Fibroblast of villous mesenchyme (primary cell): ENCODE results near the gene ARAP2. TPM values are rescaled to one million over a fixed set of nuclear protein-coding genes. Genes with fewer than 3 reads are reported as not detected.

ENCODE experiments used
- DNase-seq: peaks from one replicate; pipeline ENCODE4 v3.0.0-alpha.2; 2010; ENCODE audit warnings: low read depth
- H3K4me3 ChIP-seq: 2 replicates; pipeline ENCODE4 v1.5.1; 2011; ENCODE audit warnings: low read depth, mild to moderate bottlenecking, low read length
- CTCF ChIP-seq: IDR thresholded peaks from 2 replicates; pipeline ENCODE4 v1.5.1; 2012; ENCODE audit warnings: low read depth, mild to moderate bottlenecking, low read length; ENCODE audit not compliant: insufficient read depth
- total RNA-seq: library from RNA; depleted of rRNA; stranded (reverse); fragments of >200 nt; gene quantifications from 2 replicates; pipeline ENCODE4 v1.2.3, GENCODE V29; 2012

The ARAP2 gene
- total RNA-seq, 1 donor: 11.2 TPM

- DNase-seq: no peak
- no peak overlapping the region for H3K4me3 ChIP-seq
- no peak for TF ChIP-seq CTCF
Measured at GRCh38 chr4:36027203-36027602, 217.1 kb downstream of the ARAP2 start.

- DNase-seq: no peak
- no peak for TF ChIP-seq CTCF
Measured at GRCh38 chr4:36026348-36026880, 217.9 kb downstream of the ARAP2 start.

GRCh38 chr4:36024901-36025660, 219.2 kb downstream of the ARAP2 start:
- no peak overlapping the region for H3K4me3 ChIP-seq

More at GRCh38 chr4:36026348-36026880, 217.9 kb downstream of the ARAP2 start:
- no peak overlapping the region for H3K4me3 ChIP-seq

GRCh38 chr4:36020351-36020750, 224.0 kb downstream of the ARAP2 start:
- H3K4me3 ChIP-seq: no peak overlapping the region
- DNase-seq: no peak
- no peak for TF ChIP-seq CTCF

More at GRCh38 chr4:36024901-36025660, 219.2 kb downstream of the ARAP2 start:
- no peak for DNase-seq
- no peak for TF ChIP-seq CTCF

Other genes with a start within 250 kb of the ARAP2 start
- gene DTHD1, start 37.1 kb upstream of the ARAP2 start, total RNA-seq: not detected in 2 replicates